IPS DF 6.9 (cell line): ENCODE results near the gene MEIKIN.

ENCODE experiments used
- DNase-seq: peaks from one replicate; pipeline ENCODE4 v3.0.0-alpha.2; 2013; ENCODE audit warnings: low read depth, low spot score
- H3K27ac ChIP-seq: one replicate; pipeline ENCODE4 v1.5.1; 2013; ENCODE audit warnings: low read length, control low read depth
- H3K27me3 ChIP-seq: 2 replicates; pipeline ENCODE4 v1.6.1; 2013; ENCODE audit warnings: mild to moderate bottlenecking, low read length; ENCODE audit not compliant: control insufficient read depth, insufficient read depth
- H3K36me3 ChIP-seq: 2 replicates; pipeline ENCODE4 v1.6.1; 2013; ENCODE audit warnings: low read length; ENCODE audit not compliant: control insufficient read depth, insufficient read depth
- H3K4me1 ChIP-seq: 2 replicates; pipeline ENCODE4 v1.6.1; 2013; ENCODE audit warnings: low read length; ENCODE audit not compliant: control insufficient read depth, insufficient read depth
- H3K4me3 ChIP-seq: 2 replicates; pipeline ENCODE4 v1.5.1; 2013; ENCODE audit warnings: mild to moderate bottlenecking, low read length
- H3K9me3 ChIP-seq: 2 replicates; pipeline ENCODE4 v1.6.1; 2013; ENCODE audit warnings: low read length, inconsistent platforms; ENCODE audit not compliant: control insufficient read depth, insufficient read depth
- WGBS: extraction: QIAGEN DNeasy Blood & Tissue Kit; methylation state at CpG from one replicate; pipeline ENCODE4 v1.1.7; 2013; ENCODE audit warnings: mixed read lengths, missing lambda C conversion rate; ENCODE audit not compliant: insufficient read length, insufficient coverage; 5-methylcytosine and 5-hydroxymethylcytosine counted together

Gene MEIKIN

DNA sequence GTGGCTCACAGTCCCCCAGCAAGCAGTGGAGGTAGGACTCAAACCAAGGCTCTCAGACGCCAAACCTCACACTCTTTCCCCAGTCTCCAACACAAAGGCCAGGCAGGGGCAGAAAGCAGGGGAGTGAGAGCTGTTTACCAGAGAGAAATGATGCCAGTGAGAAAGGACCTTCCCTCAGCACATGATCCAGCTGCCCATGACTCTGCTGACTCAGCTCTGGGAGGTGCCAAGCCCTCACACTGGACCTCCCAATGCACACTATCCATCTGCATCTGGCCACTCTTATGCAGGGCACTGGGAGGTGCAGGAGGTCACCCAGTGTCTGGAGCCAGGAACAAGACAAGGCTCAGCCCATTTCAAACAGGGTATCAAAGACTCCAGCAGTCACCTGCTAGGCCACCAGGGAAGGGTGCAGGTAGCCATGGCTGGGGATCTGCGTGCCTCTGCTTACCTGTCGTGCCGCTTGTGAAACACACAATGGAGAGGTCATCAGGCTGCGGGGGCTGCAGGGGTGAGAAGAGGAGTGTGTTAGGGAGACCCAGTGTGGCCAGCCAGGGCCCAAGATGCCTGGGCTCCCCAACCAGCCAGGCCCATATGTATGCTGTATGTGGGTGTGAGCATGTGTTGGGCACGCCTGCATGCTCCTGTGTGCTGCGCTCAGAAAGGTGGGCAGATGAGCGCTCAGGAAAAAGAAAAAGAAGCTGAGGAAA, 39.6 kb upstream of the MEIKIN start:
- Histone ChIP-seq H3K36me3 (no peaks in the 10 kb centered on the region), H3K27ac (no peak overlapping the region), H3K9me3 (no peaks in the 10 kb centered on the region), H3K4me3 (no peak overlapping the region), H3K27me3 (no peaks in the 10 kb centered on the region), H3K4me1 (no peaks in the 10 kb centered on the region)
- no peak for DNase-seq
- WGBS = no CpG with 5 or more reads among the region's 8 CpGs

DNA sequence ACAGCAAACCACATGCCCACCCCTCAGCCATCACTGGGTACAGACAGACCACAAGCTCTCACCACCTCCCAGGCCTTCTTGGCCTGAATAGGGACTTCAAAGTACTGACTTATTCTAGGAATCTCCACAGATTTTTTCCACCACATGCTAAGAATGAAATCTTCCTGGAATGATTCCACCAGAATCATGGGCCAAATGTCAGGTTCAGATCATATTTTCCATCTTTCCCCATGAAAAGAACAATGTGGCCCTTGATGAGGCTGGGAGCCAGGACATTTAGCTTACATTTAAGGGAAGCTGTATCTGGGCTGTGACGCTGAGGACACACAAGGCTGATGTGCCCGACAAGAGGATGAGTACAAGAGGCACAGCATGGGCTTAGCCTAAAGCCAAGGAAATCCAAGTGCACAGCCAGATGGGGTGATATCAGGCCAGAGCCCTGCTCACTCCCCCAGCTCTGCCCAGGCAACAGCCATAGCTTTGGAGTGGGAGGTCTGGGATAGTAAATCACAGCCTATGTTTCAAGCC, 37.8 kb upstream of the MEIKIN start:
- Histone ChIP-seq H3K4me3 (no peak overlapping the region), H3K4me1 (no peaks in the 10 kb centered on the region), H3K9me3 (no peaks in the 10 kb centered on the region), H3K27me3 (no peaks in the 10 kb centered on the region), H3K27ac (no peak overlapping the region), H3K36me3 (no peaks in the 10 kb centered on the region)
- no peak for DNase-seq
- no CpG with 5 or more reads among the region's 2 CpGs for WGBS

GRCh38 chr5:131981516-131981915, 36.1 kb upstream of the MEIKIN start:
- H3K27me3 ChIP-seq = no peaks in the 10 kb centered on the region
- H3K27ac ChIP-seq = no peak overlapping the region
- DNase-seq = no peak
- H3K4me3 ChIP-seq = no peak overlapping the region
- no CpG with 5 or more reads among the region's 4 CpGs for WGBS
- no peaks in the 10 kb centered on the region for H3K36me3 ChIP-seq
- H3K4me1 ChIP-seq = no peaks in the 10 kb centered on the region
- no peaks in the 10 kb centered on the region for H3K9me3 ChIP-seq

DNA sequence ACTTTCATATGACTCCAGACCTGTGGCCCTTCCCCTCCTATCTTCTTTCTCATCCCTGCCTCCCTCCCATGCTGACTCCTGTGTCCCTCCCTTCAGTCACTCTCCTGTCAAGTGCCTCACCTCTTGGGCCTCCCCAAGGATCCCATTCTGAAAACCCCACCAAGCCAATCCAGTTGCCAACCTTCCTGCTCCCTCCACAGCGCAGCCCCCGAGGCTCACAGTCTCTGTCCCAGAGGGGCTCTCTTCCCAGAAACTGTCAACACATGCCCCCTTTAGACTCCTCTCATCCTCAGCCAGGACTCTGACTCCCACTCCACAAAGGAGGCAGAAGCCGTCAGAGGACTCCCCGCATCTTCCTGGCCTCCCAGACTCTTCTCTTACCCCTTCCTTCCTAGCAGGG, 35.2 kb upstream of the MEIKIN start:
- Histone ChIP-seq H3K4me3 (no peak overlapping the region), H3K27ac (no peak overlapping the region), H3K27me3 (no peaks in the 10 kb centered on the region), H3K36me3 (no peaks in the 10 kb centered on the region), H3K4me1 (no peaks in the 10 kb centered on the region), H3K9me3 (no peaks in the 10 kb centered on the region)
- whole genome bisulfite sequencing = no CpG with 5 or more reads among the region's 4 CpGs
- DNase-seq = no peak

- Histone ChIP-seq H3K4me3 (no peak overlapping the region), H3K27ac (no peak overlapping the region), H3K9me3 (no peaks in the 10 kb centered on the region), H3K4me1 (peaks cover 3% of the 10 kb centered on the region), H3K27me3 (no peaks in the 10 kb centered on the region), H3K36me3 (no peaks in the 10 kb centered on the region)
- WGBS = no CpG with 5 or more reads among the region's 4 CpGs
- DNase-seq = no peak
Measured at GRCh38 chr5:131979816-131980215, 34.4 kb upstream of the MEIKIN start.

DNA sequence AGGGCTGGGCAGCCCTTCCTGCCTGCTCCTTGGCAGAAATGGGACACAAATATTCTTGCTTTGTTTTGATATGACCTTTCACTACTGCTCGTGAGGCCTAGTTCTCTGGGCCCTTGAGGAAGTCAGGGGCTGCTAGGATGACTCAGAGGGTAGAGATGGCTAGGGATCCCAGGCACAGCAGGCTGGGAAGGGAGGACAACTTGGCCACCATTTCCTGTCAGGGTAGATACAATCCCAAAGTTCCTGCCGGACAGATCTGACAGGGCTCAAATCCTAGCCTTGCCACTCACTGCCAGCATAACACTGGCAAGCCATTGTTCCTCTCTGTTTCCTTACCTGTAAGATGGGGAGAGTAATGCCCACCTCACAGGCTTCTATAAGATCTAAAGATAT, 31.7 kb upstream of the MEIKIN start:
- no peak overlapping the region for H3K4me3 ChIP-seq
- no peaks in the 10 kb centered on the region for H3K9me3 ChIP-seq
- DNase-seq = no peak
- peaks cover 3% of the 10 kb centered on the region for H3K4me1 ChIP-seq
- no peak overlapping the region for H3K27ac ChIP-seq
- no peaks in the 10 kb centered on the region for H3K36me3 ChIP-seq
- no peaks in the 10 kb centered on the region for H3K27me3 ChIP-seq
- WGBS = no CpG with 5 or more reads among the region's 2 CpGs

GRCh38 chr5:131976414-131977211, 31.1 kb upstream of the MEIKIN start:
- WGBS = no CpG with 5 or more reads among the region's 6 CpGs
- no peak overlapping the region for H3K27ac ChIP-seq

DNA sequence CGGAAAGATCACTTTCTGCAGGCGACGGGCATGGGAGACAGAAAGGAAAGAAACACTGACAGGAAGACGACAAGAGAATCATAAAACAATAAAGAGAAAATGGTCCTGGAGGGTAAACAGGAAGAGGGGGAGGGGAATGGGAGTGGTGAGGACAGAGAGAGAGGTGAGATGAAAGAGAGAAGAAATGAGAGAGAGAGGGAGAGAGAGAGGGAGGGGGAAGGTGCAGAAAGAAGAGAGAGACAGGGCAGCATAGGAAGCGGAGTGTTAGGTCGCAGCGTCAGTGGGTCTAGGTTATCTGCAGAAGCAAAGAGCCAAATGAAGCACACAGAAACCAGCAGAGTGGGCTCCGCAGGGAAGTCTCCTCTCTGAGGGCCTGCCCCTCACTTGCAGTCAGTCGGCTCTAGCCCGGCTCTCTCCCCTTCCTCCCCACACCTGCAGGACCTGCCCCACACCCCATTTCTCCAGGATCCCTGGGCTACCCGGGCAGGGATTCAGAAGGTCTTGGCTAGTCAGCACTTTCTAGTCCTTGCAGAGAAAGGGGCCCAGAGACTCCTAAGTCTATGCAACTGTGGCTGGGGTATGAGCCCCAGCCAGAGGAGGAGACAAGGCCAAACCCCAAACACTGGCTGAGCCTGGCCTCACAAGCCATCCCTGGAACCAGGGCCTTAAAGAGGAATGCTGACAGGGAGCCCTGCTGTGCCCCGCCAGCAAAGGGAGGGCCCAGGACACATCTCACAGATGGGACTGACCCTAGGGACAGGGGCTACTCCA, 29.7 kb upstream of the MEIKIN start:
- Histone ChIP-seq H3K4me1 (peaks cover 3% of the 10 kb centered on the region), H3K36me3 (no peaks in the 10 kb centered on the region), H3K4me3 (no peak overlapping the region), H3K27ac (no peak overlapping the region), H3K27me3 (no peaks in the 10 kb centered on the region), H3K9me3 (no peaks in the 10 kb centered on the region)
- no CpG with 5 or more reads among the region's 12 CpGs for WGBS
- no peak for DNase-seq

More at GRCh38 chr5:131976414-131977211, 31.1 kb upstream of the MEIKIN start:
- no peak for DNase-seq
- Histone ChIP-seq H3K9me3 (no peaks in the 10 kb centered on the region), H3K4me3 (no peak overlapping the region), H3K36me3 (no peaks in the 10 kb centered on the region), H3K4me1 (peaks cover 3% of the 10 kb centered on the region), H3K27me3 (no peaks in the 10 kb centered on the region)

GRCh38 chr5:131974622-131974955, 29.1 kb upstream of the MEIKIN start:
- Histone ChIP-seq H3K4me3 (no peak overlapping the region), H3K27me3 (no peaks in the 10 kb centered on the region), H3K27ac (no peak overlapping the region), H3K36me3 (no peaks in the 10 kb centered on the region), H3K9me3 (no peaks in the 10 kb centered on the region), H3K4me1 (peaks cover 3% of the 10 kb centered on the region)
- WGBS = no CpG with 5 or more reads among the region's 5 CpGs
- no peak for DNase-seq

DNA sequence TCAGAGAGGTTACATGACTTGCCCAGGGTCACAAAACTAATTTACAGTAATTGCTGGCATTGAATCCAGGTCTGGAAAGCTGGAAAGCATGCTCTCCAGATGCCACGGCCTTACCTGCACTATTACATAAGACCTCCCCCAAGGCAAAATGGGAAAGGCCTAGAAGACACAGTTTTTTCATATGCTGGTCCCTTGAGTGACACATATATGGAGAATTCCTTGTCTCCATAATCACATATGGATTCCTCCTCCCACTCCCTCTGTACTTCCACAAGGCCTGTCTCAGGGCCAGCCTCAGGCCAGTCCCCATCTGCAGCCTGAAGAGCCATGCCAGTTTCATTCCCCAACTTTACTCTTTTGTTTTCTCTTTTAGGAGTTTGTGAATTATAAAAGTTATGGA, 28.6 kb upstream of the MEIKIN start:
- Histone ChIP-seq H3K27me3 (no peaks in the 10 kb centered on the region), H3K4me1 (peaks cover 3% of the 10 kb centered on the region), H3K4me3 (no peak overlapping the region), H3K27ac (no peak overlapping the region), H3K9me3 (no peaks in the 10 kb centered on the region), H3K36me3 (no peaks in the 10 kb centered on the region)
- no CpG with 5 or more reads among the region's 1 CpG for WGBS
- no peak for DNase-seq
